PC-3 (cell line): ENCODE data around the gene ZCCHC4. TPM values are rescaled to one million over a fixed set of nuclear protein-coding genes. Genes with fewer than 3 reads are reported as not detected.

Experiments
- ATAC-seq: fragments of 200-7000 bp; cut with Tn5 transposase; 2 replicates; pipeline ENCODE4 v1.9.1; 2020; ENCODE audit warnings: mild to moderate bottlenecking, moderate library complexity
- BruUV-seq: library from RNA; stranded (reverse); fragments of 400-500 nt; replicated peaks from 2 replicates; lab custom pipeline; 2021; lab: Mats Ljungman, UMichigan
- CTCF ChIA-PET: fragments of 300-600 bp; sonication (Branson Sonifier 250); formaldehyde crosslinking; loops from one replicate; lab custom pipeline; 2022; ENCODE audit warnings: antibody characterized with exemption; lab: Charles Lee
- POLR2A ChIA-PET: fragments of 300-600 bp; sonication (Branson Sonifier 250); formaldehyde crosslinking; loops from one replicate; lab custom pipeline; 2022; ENCODE audit warnings: antibody characterized with exemption; ENCODE audit not compliant: unreplicated experiment; lab: Charles Lee
- DNase-seq: peaks from one replicate; pipeline ENCODE4 v3.0.0-alpha.2; 2015
- H2AFZ ChIP-seq: fragments of 300-600 bp; sonication (generic); 2 replicates; pipeline ENCODE4 v1.6.0; 2016; ENCODE audit warnings: antibody characterized with exemption, low read length
- H3F3A ChIP-seq: fragments of 300-600 bp; sonication (generic); one replicate; pipeline ENCODE4 v1.6.0; 2017; ENCODE audit warnings: antibody characterized with exemption, low read length, control low read depth, mild to moderate bottlenecking; ENCODE audit not compliant: unreplicated experiment
- H3K27ac ChIP-seq: fragments of 300-600 bp; sonication (generic); 2 replicates; pipeline ENCODE4 v1.5.1; 2016; ENCODE audit warnings: mild to moderate bottlenecking, low read length
- H3K27me3 ChIP-seq: fragments of 300-600 bp; sonication (generic); 2 replicates; pipeline ENCODE4 v1.6.1; 2016; ENCODE audit warnings: low read length, mixed read lengths
- H3K36me3 ChIP-seq: fragments of 300-600 bp; sonication (generic); 2 replicates; pipeline ENCODE4 v1.6.1; 2016; ENCODE audit warnings: low read depth, mixed run types, low read length, mixed read lengths
- H3K4me1 ChIP-seq: fragments of 300-600 bp; sonication (generic); 2 replicates; pipeline ENCODE4 v1.5.1; 2016; ENCODE audit warnings: low read length; ENCODE audit not compliant: insufficient read depth
- H3K4me2 ChIP-seq: fragments of 300-600 bp; sonication (generic); 2 replicates; pipeline ENCODE4 v1.6.0; 2016; ENCODE audit warnings: low read length
- H3K4me3 ChIP-seq: fragments of 300-600 bp; sonication (generic); 2 replicates; pipeline ENCODE4 v1.5.1; 2016; ENCODE audit warnings: mild to moderate bottlenecking, low read length, mixed read lengths
- H3K79me2 ChIP-seq: fragments of 300-600 bp; sonication (generic); 2 replicates; pipeline ENCODE4 v1.6.1; 2017; ENCODE audit warnings: low read length, mixed read lengths
- H3K9ac ChIP-seq: fragments of 300-600 bp; sonication (generic); 2 replicates; pipeline ENCODE4 v1.6.0; 2016; ENCODE audit warnings: mild to moderate bottlenecking, low read length
- H3K9me2 ChIP-seq: fragments of 300-600 bp; sonication (generic); replicated peaks from 2 replicates; pipeline ENCODE4 v1.6.1; 2016; ENCODE audit warnings: mixed run types, low read length, mixed read lengths
- H3K9me3 ChIP-seq: fragments of 300-600 bp; sonication (generic); 2 replicates; pipeline ENCODE4 v1.6.1; 2016; ENCODE audit warnings: low read length, mixed read lengths
- H4K20me1 ChIP-seq: fragments of 300-600 bp; sonication (generic); 2 replicates; pipeline ENCODE4 v1.6.1; 2016; ENCODE audit warnings: low read length, mixed read lengths
- CTCF ChIP-seq: fragments of 300-600 bp; sonication (generic); conservative IDR thresholded peaks from 2 replicates; pipeline ENCODE4 v1.5.1; 2017; ENCODE audit warnings: antibody characterized with exemption, low read depth, mild to moderate bottlenecking, low read length
- EZH2 ChIP-seq: fragments of 300-600 bp; sonication (generic); IDR thresholded peaks from one replicate; pipeline ENCODE4 v1.6.1; 2017; ENCODE audit warnings: antibody characterized with exemption, mild to moderate bottlenecking, low read length; ENCODE audit not compliant: unreplicated experiment
- EZH2phosphoT487 ChIP-seq: fragments of 300-600 bp; sonication (generic); IDR thresholded peaks from 2 replicates; pipeline ENCODE4 v1.6.1; 2018; ENCODE audit warnings: mild to moderate bottlenecking, antibody characterized with exemption, low read length, borderline replicate concordance
- intact Hi-C: fragments of 100-400 bp; cut with micrococcal nuclease; formaldehyde crosslinking; loops from 2 replicates; pipeline ENCODE4 v1.9.0; 2023
- total RNA-seq: library from RNA; depleted of rRNA; stranded (reverse); fragments of >200 nt; gene quantifications from 2 replicates; pipeline ENCODE4 v1.2.3, GENCODE V29; 2014

Gene ZCCHC4
- total RNA-seq, 1 experiment from 2014 or later = 6.8 TPM

GRCh38 chr4:25307596-25307995 is 5.0 kb upstream of the ZCCHC4 start:
- no peak for ATAC-seq

DNA sequence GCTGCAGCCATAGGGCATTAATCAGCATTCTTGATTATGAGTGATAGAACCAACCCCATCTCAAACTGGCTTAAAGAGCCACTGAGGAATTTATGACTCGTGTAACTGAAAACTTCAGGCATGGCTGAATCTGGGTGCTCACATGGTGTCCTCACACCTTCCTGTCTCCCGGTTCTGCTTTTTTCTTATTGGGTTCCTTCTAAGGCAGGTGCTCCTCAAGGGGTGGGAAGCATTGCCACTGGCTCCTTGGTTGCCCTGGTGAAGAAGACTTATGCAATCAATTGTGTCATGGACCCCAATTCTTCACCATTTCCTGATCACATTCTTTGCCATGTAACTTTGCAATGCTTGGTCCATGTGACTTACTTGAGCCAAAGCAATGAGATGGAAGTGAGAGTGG is 4.3 kb upstream of the ZCCHC4 start:
- no peaks in the 10 kb centered on the region for H3K9me3 ChIP-seq
- H3K36me3 ChIP-seq = no peaks in the 10 kb centered on the region
- H3K4me2 ChIP-seq = no peak overlapping the region
- H3F3A ChIP-seq = no peaks in the 10 kb centered on the region
- H3K27ac ChIP-seq = no peak overlapping the region
- no peak overlapping the region for H2AFZ ChIP-seq
- DNase-seq (no peak), ATAC-seq (no peak)
- ChIA-PET CTCF (no interaction called here), POLR2A (no interaction called here)
- no peak overlapping the region for H3K4me3 ChIP-seq
- H3K4me1 ChIP-seq = peaks cover 4% of the 10 kb centered on the region; the same call in 1 of the 2 replicates
- TF ChIP-seq EZH2phosphoT487 = no peak
- no peak for TF ChIP-seq EZH2
- no peak for TF ChIP-seq CTCF
- H3K9me2 ChIP-seq = no peaks in the 10 kb centered on the region
- intact Hi-C loops = no loop called here
- peaks cover 4% of the 10 kb centered on the region for H3K79me2 ChIP-seq
- no peaks in the 10 kb centered on the region for H4K20me1 ChIP-seq
- H3K9ac ChIP-seq = no peak overlapping the region
- no peaks in the 10 kb centered on the region for H3K27me3 ChIP-seq
- no TSS peak for BruUV-seq

More at GRCh38 chr4:25307596-25307995, 5.0 kb upstream of the ZCCHC4 start:
- TF ChIP-seq CTCF = no peak
- TF ChIP-seq EZH2phosphoT487 = no peak
- TF ChIP-seq EZH2 = no peak
- Histone ChIP-seq H3K9me3 (no peaks in the 10 kb centered on the region), H4K20me1 (no peaks in the 10 kb centered on the region), H3K4me1 (peaks cover 4% of the 10 kb centered on the region; the same call in 1 of the 2 replicates), H3K27ac (no peak overlapping the region), H3F3A (no peaks in the 10 kb centered on the region), H3K4me2 (no peak overlapping the region), H3K27me3 (no peaks in the 10 kb centered on the region), H3K9me2 (no peaks in the 10 kb centered on the region), H2AFZ (no peak overlapping the region), H3K4me3 (no peak overlapping the region), H3K9ac (no peak overlapping the region), H3K79me2 (no peaks in the 10 kb centered on the region), H3K36me3 (no peaks in the 10 kb centered on the region)
- CTCF ChIA-PET = no interaction called here
- BruUV-seq = no TSS peak
- POLR2A ChIA-PET = no interaction called here
- DNase-seq = no peak
- intact Hi-C loops = no loop called here

GRCh38 chr4:25308761-25309160 is 3.8 kb upstream of the ZCCHC4 start:
- Histone ChIP-seq H3K36me3 (no peaks in the 10 kb centered on the region), H3F3A (no peaks in the 10 kb centered on the region), H3K4me1 (peaks cover 7% of the 10 kb centered on the region; the same call in 1 of the 2 replicates), H3K27ac (no peak overlapping the region), H3K79me2 (peaks cover 8% of the 10 kb centered on the region), H3K9ac (no peak overlapping the region), H3K9me2 (no peaks in the 10 kb centered on the region), H4K20me1 (no peaks in the 10 kb centered on the region), H3K4me2 (no peak overlapping the region), H3K27me3 (no peaks in the 10 kb centered on the region), H3K9me3 (no peaks in the 10 kb centered on the region), H2AFZ (no peak overlapping the region), H3K4me3 (no peak overlapping the region)
- ChIA-PET POLR2A (no interaction called here), CTCF (no interaction called here)
- intact Hi-C loops = no loop called here
- no peak for ATAC-seq
- TF ChIP-seq EZH2 (no peak), CTCF (no peak), EZH2phosphoT487 (no peak)
- DNase-seq = no peak
- BruUV-seq = no TSS peak
